ENCODE measurements around the gene CSNK1D. TPM values are rescaled to one million over a fixed set of nuclear protein-coding genes. Genes with fewer than 3 reads are reported as not detected.

CSNK1D gene
- total RNA-seq, 2 donors from 2014 or later, result 140 to 142 TPM

GRCh38 chr17:82276938-82277337 lies 3.4 kb upstream of the CSNK1D start:
- Mint-ChIP-seq H3K36me3 (ENCODE audit: low read depth) (peaks cover 14% of the 10 kb centered on the region), H3K27ac (no peak overlapping the region), H3K9me3 (no peaks in the 10 kb centered on the region), H3K27me3 (no peaks in the 10 kb centered on the region), H3K4me1 (peaks cover 24% of the 10 kb centered on the region), H3K4me3 (no peak overlapping the region)
- no peak for ATAC-seq (replicated peaks)

- peak overlapping the region; percentile 73 for H3K27ac Mint-ChIP-seq
- peaks cover 30% of the 10 kb centered on the region for H3K36me3 Mint-ChIP-seq (ENCODE audit: low read depth)
- no peaks in the 10 kb centered on the region for H3K9me3 Mint-ChIP-seq
- H3K27me3 Mint-ChIP-seq, result no peaks in the 10 kb centered on the region
- no peak for ATAC-seq (replicated peaks)
- peak overlapping the region; percentile 93 for H3K4me3 Mint-ChIP-seq
- peaks cover 24% of the 10 kb centered on the region for H3K4me1 Mint-ChIP-seq
Measured at GRCh38 chr17:82275326-82275725, 1.8 kb upstream of the CSNK1D start.

- Mint-ChIP-seq H3K9me3 (no peaks in the 10 kb centered on the region), H3K27ac (peak overlapping the region; percentile 99), H3K4me3 (peak overlapping the region; percentile 93)
Measured at GRCh38 chr17:82274134-82275020, 877 bp upstream of the CSNK1D start.

GRCh38 chr17:82272495-82273326 lies 789 bp downstream of the CSNK1D start:
- Mint-ChIP-seq H3K4me3 (peak overlapping the region; percentile 93), H3K27me3 (no peaks in the 10 kb centered on the region), H3K36me3 (ENCODE audit: low read depth) (peaks cover 57% of the 10 kb centered on the region), H3K9me3 (no peaks in the 10 kb centered on the region), H3K4me1 (peaks cover 34% of the 10 kb centered on the region), H3K27ac (peak overlapping the region; percentile 99)
- ATAC-seq (replicated peaks), result peak; percentile 15

More at GRCh38 chr17:82274134-82275020, 877 bp upstream of the CSNK1D start:
- no peak for ATAC-seq (replicated peaks)
- no peaks in the 10 kb centered on the region for H3K27me3 Mint-ChIP-seq
- peaks cover 33% of the 10 kb centered on the region for H3K4me1 Mint-ChIP-seq
- peaks cover 40% of the 10 kb centered on the region for H3K36me3 Mint-ChIP-seq (ENCODE audit: low read depth)

GRCh38 chr17:82271401-82271800 lies 2.1 kb downstream of the CSNK1D start:
- H3K9me3 Mint-ChIP-seq, result no peaks in the 10 kb centered on the region
- H3K27ac Mint-ChIP-seq, result peak overlapping the region; percentile 97
- H3K4me3 Mint-ChIP-seq, result peak overlapping the region; percentile 93
- ATAC-seq (replicated peaks), result no peak
- H3K27me3 Mint-ChIP-seq, result no peaks in the 10 kb centered on the region
- peaks cover 44% of the 10 kb centered on the region for H3K4me1 Mint-ChIP-seq
- peaks cover 70% of the 10 kb centered on the region for H3K36me3 Mint-ChIP-seq (ENCODE audit: low read depth)

- no peaks in the 10 kb centered on the region for H3K27me3 Mint-ChIP-seq
Measured at GRCh38 chr17:82270651-82271050, 2.8 kb downstream of the CSNK1D start.

GRCh38 chr17:82269882-82270500 lies 3.5 kb downstream of the CSNK1D start:
- H3K27me3 Mint-ChIP-seq, result no peaks in the 10 kb centered on the region
- H3K27ac Mint-ChIP-seq, result peak overlapping the region; percentile 97
- H3K4me1 Mint-ChIP-seq, result peaks cover 47% of the 10 kb centered on the region
- H3K36me3 Mint-ChIP-seq (ENCODE audit: low read depth), result peaks cover 84% of the 10 kb centered on the region
- H3K9me3 Mint-ChIP-seq, result no peaks in the 10 kb centered on the region
- peak overlapping the region; percentile 93 for H3K4me3 Mint-ChIP-seq
- no peak for ATAC-seq (replicated peaks)

More at GRCh38 chr17:82270651-82271050, 2.8 kb downstream of the CSNK1D start:
- no peak for ATAC-seq (replicated peaks)
- peak overlapping the region; percentile 93 for H3K4me3 Mint-ChIP-seq
- peaks cover 77% of the 10 kb centered on the region for H3K36me3 Mint-ChIP-seq (ENCODE audit: low read depth)
- H3K27ac Mint-ChIP-seq, result peak overlapping the region; percentile 97
- no peaks in the 10 kb centered on the region for H3K9me3 Mint-ChIP-seq
- peaks cover 50% of the 10 kb centered on the region for H3K4me1 Mint-ChIP-seq

- no peak for ATAC-seq (replicated peaks)
- no peaks in the 10 kb centered on the region for H3K9me3 Mint-ChIP-seq
Measured at GRCh38 chr17:82269138-82269881, 4.2 kb downstream of the CSNK1D start.

GRCh38 chr17:82267575-82268379 lies 5.7 kb downstream of the CSNK1D start:
- peak overlapping the region; percentile 51 for H3K27ac Mint-ChIP-seq
- peak; percentile 95 for ATAC-seq (replicated peaks)
- H3K9me3 Mint-ChIP-seq, result no peaks in the 10 kb centered on the region
- peaks cover 45% of the 10 kb centered on the region for H3K4me1 Mint-ChIP-seq
- no peaks in the 10 kb centered on the region for H3K27me3 Mint-ChIP-seq
- H3K36me3 Mint-ChIP-seq (ENCODE audit: low read depth), result peaks cover 100% of the 10 kb centered on the region
- H3K4me3 Mint-ChIP-seq, result peak overlapping the region; percentile 93

More at GRCh38 chr17:82269138-82269881, 4.2 kb downstream of the CSNK1D start:
- peak overlapping the region; percentile 97 for H3K27ac Mint-ChIP-seq
- H3K4me3 Mint-ChIP-seq, result peak overlapping the region; percentile 93
- no peaks in the 10 kb centered on the region for H3K27me3 Mint-ChIP-seq
- H3K36me3 Mint-ChIP-seq (ENCODE audit: low read depth), result peaks cover 91% of the 10 kb centered on the region
- peaks cover 45% of the 10 kb centered on the region for H3K4me1 Mint-ChIP-seq

GRCh38 chr17:82266142-82266541 lies 7.4 kb downstream of the CSNK1D start:
- H3K4me1 Mint-ChIP-seq, result peaks cover 37% of the 10 kb centered on the region
- peak overlapping the region; percentile 82 for H3K27ac Mint-ChIP-seq
- no peaks in the 10 kb centered on the region for H3K27me3 Mint-ChIP-seq
- no peak for ATAC-seq (replicated peaks)
- H3K36me3 Mint-ChIP-seq (ENCODE audit: low read depth), result peaks cover 100% of the 10 kb centered on the region
- no peaks in the 10 kb centered on the region for H3K9me3 Mint-ChIP-seq
- H3K4me3 Mint-ChIP-seq, result peak overlapping the region; percentile 16

- H3K9me3 Mint-ChIP-seq, result no peaks in the 10 kb centered on the region
- no peak for ATAC-seq (replicated peaks)
- H3K27me3 Mint-ChIP-seq, result no peaks in the 10 kb centered on the region
Measured at GRCh38 chr17:82263641-82264040, 9.9 kb downstream of the CSNK1D start.

GRCh38 chr17:82262344-82262743 lies 11.2 kb downstream of the CSNK1D start:
- ATAC-seq (replicated peaks), result no peak
- peak overlapping the region; percentile 20 for H3K27ac Mint-ChIP-seq
- no peaks in the 10 kb centered on the region for H3K27me3 Mint-ChIP-seq
- H3K4me1 Mint-ChIP-seq, result peaks cover 26% of the 10 kb centered on the region
- peaks cover 100% of the 10 kb centered on the region for H3K36me3 Mint-ChIP-seq (ENCODE audit: low read depth)
- no peaks in the 10 kb centered on the region for H3K9me3 Mint-ChIP-seq
- no peak overlapping the region for H3K4me3 Mint-ChIP-seq

More at GRCh38 chr17:82263641-82264040, 9.9 kb downstream of the CSNK1D start:
- Mint-ChIP-seq H3K27ac (no peak overlapping the region), H3K36me3 (ENCODE audit: low read depth) (peaks cover 100% of the 10 kb centered on the region), H3K4me3 (no peak overlapping the region), H3K4me1 (peaks cover 28% of the 10 kb centered on the region)
